PC-3 (cell line): ENCODE results near the gene SF1.

Experiments used
- CTCF ChIP-seq: fragments of 300-600 bp; sonication (generic); conservative IDR thresholded peaks from 2 replicates; pipeline ENCODE4 v1.5.1; 2017; ENCODE audit warnings: antibody characterized with exemption, low read depth, mild to moderate bottlenecking, low read length
- EZH2 ChIP-seq: fragments of 300-600 bp; sonication (generic); IDR thresholded peaks from one replicate; pipeline ENCODE4 v1.6.1; 2017; ENCODE audit warnings: antibody characterized with exemption, mild to moderate bottlenecking, low read length; ENCODE audit not compliant: unreplicated experiment

GRCh38 chr11:64794526-64794925, 16.2 kb upstream of the SF1 start:
- TF ChIP-seq CTCF (no peak), EZH2 (no peak)
